GM10266 (cell line): Measurements from ENCODE around the gene IFT74.

Experiments used
- DNase-seq: peaks from one replicate; pipeline ENCODE4 v3.0.0; 2012; ENCODE audit errors: extremely low spot score
- TF ChIP-seq, protein P1 (sequence below): IDR thresholded peaks from 2 replicates; pipeline ENCODE4 v1.5.1; 2012; ENCODE audit warnings: mild to moderate bottlenecking, low read depth; ENCODE audit not compliant: control insufficient read depth, insufficient read depth; ENCODE audit errors: missing control alignments

IFT74 gene

DNA sequence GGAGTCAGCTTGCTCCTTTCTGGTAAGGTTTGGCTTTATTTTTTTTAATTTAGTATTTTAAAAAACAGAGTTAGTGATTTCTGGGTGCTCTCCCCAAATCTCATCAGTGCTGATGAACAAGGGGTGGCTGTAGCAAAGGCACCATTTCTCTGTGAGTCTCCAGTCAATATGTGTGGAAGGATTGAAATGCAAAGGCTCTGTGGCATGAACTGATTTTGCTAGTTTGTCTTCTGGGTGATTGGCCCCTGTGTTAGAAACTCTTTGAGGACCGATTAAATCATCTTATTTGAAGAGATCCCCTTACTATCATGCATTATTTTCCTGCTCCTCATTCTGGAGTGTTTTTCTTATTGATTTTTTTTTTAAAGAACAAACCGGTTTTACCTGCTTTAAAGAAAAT, 153.4 kb downstream of the IFT74 start:
- DNase-seq: no peak
- TF ChIP-seq, protein P1, sequence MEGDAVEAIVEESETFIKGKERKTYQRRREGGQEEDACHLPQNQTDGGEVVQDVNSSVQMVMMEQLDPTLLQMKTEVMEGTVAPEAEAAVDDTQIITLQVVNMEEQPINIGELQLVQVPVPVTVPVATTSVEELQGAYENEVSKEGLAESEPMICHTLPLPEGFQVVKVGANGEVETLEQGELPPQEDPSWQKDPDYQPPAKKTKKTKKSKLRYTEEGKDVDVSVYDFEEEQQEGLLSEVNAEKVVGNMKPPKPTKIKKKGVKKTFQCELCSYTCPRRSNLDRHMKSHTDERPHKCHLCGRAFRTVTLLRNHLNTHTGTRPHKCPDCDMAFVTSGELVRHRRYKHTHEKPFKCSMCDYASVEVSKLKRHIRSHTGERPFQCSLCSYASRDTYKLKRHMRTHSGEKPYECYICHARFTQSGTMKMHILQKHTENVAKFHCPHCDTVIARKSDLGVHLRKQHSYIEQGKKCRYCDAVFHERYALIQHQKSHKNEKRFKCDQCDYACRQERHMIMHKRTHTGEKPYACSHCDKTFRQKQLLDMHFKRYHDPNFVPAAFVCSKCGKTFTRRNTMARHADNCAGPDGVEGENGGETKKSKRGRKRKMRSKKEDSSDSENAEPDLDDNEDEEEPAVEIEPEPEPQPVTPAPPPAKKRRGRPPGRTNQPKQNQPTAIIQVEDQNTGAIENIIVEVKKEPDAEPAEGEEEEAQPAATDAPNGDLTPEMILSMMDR: no peak

DNA sequence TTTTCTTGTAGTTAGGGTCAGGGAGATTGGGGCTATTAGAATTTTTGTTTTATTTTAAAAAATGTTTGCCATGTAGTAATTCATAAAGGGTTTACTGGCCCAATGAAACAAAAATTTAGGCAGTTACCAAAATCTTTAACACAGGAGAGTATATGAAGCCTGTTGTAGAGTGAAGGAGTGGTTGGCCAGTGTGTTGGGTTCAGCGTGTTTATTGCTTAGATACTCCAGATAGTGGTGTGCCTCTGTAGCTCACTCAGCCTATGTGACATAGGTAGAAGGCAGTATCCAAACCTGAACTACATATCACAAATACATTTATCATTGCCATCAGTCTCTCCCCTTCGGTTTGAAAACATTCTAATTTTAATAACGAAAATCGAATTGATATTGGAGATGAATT, 154.0 kb downstream of the IFT74 start:
- DNase-seq: no peak
- TF ChIP-seq, protein P1: no peak

DNA sequence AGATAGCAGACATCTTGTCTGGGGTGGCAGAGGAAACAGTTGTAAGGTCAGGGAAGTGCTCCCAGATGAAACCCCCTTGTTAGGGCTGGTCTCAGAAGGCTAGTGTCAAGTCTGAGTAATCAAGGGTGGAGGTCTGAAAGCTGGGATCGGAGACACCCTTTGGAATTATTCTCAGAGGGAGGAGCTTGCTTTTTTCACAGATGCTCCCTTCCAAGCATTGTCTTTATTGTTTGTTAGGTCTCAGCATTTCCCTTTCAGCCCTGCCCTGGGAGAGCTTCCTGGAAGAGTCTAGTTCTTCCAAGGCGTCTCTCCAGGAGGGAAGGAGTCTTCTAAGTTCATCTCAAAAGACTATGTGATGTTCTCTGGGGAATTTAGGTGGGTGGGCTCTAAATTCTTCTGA, 156.0 kb downstream of the IFT74 start:
- DNase-seq: no peak
- TF ChIP-seq, protein P1: no peak
